ENCODE results near the gene KCNIP4.

DNA sequence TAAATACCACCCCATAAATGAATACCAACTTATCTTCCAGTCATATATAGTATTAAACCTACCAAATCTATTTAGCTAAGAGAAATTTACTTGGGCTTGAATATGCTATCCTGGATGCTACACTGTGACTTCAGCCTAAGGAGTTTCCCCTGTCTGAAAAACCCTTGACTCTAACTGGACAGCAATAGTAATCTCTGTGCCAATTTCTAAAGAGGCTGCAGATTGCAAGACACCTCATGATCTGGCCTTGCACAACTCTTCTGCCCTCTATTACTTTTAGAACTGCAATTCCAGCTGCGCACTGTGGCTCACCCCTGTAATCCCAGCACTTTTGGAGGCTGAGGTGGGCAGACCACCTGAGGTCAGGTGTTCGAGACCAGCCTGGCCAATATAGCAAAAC lies 371.5 kb downstream of the KCNIP4 start:
- TF ChIP-seq POLR2AphosphoS5 (IDR thresholded peaks at IDR 0.05) (no peak), POLR2A (IDR thresholded peaks at IDR 0.05) (no peak)
- TF ChIP-seq, protein P1, sequence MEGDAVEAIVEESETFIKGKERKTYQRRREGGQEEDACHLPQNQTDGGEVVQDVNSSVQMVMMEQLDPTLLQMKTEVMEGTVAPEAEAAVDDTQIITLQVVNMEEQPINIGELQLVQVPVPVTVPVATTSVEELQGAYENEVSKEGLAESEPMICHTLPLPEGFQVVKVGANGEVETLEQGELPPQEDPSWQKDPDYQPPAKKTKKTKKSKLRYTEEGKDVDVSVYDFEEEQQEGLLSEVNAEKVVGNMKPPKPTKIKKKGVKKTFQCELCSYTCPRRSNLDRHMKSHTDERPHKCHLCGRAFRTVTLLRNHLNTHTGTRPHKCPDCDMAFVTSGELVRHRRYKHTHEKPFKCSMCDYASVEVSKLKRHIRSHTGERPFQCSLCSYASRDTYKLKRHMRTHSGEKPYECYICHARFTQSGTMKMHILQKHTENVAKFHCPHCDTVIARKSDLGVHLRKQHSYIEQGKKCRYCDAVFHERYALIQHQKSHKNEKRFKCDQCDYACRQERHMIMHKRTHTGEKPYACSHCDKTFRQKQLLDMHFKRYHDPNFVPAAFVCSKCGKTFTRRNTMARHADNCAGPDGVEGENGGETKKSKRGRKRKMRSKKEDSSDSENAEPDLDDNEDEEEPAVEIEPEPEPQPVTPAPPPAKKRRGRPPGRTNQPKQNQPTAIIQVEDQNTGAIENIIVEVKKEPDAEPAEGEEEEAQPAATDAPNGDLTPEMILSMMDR (IDR thresholded peaks at IDR 0.05), result no peak
